ENCODE measurements around the gene HCRTR1. TPM values are rescaled to one million over a fixed set of nuclear protein-coding genes. Genes with fewer than 3 reads are reported as not detected.

Gene HCRTR1
- total and polyA plus RNA-seq, 10 of the 15 experiments (the other 5 are each of a cell fraction or from before 2014, with no cell fraction given): not detected

DNA sequence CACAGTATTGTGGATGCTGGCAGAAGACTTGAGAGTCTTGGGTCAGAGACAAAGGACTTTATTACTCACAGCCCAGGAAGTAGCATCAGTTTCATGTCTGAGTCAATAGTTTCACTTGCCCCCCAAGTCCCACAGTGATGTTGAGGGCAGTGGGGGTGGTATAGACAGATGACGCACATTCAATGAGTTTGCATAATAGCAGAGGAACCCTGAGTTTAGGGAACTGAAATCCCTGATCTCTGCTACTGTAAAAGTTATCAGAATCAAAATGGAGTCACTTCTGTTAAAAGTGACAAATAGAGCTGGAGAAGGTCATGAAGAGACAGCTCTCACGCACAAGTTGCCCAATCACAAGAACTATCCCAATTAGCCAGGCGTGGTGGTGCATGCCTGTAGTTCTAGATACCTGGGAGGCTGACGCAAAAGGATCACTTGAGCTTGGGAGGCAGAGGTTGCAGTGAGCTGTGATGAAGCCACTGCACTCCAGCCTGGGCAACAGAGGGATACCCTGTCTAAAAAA, 11.5 kb upstream of the HCRTR1 start (continued):
- peak; percentile 100 for TF ChIP-seq ZNF592 (IDR thresholded peaks at IDR 0.05)
- TF ChIP-seq, protein P1, sequence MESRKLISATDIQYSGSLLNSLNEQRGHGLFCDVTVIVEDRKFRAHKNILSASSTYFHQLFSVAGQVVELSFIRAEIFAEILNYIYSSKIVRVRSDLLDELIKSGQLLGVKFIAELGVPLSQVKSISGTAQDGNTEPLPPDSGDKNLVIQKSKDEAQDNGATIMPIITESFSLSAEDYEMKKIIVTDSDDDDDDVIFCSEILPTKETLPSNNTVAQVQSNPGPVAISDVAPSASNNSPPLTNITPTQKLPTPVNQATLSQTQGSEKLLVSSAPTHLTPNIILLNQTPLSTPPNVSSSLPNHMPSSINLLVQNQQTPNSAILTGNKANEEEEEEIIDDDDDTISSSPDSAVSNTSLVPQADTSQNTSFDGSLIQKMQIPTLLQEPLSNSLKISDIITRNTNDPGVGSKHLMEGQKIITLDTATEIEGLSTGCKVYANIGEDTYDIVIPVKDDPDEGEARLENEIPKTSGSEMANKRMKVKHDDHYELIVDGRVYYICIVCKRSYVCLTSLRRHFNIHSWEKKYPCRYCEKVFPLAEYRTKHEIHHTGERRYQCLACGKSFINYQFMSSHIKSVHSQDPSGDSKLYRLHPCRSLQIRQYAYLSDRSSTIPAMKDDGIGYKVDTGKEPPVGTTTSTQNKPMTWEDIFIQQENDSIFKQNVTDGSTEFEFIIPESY (IDR thresholded peaks at IDR 0.05): no peak
- peak; percentile 20; the same call in 1 of the 2 replicates for TF ChIP-seq RAD51 (IDR thresholded peaks at IDR 0.05)
- TF ChIP-seq, protein P2, sequence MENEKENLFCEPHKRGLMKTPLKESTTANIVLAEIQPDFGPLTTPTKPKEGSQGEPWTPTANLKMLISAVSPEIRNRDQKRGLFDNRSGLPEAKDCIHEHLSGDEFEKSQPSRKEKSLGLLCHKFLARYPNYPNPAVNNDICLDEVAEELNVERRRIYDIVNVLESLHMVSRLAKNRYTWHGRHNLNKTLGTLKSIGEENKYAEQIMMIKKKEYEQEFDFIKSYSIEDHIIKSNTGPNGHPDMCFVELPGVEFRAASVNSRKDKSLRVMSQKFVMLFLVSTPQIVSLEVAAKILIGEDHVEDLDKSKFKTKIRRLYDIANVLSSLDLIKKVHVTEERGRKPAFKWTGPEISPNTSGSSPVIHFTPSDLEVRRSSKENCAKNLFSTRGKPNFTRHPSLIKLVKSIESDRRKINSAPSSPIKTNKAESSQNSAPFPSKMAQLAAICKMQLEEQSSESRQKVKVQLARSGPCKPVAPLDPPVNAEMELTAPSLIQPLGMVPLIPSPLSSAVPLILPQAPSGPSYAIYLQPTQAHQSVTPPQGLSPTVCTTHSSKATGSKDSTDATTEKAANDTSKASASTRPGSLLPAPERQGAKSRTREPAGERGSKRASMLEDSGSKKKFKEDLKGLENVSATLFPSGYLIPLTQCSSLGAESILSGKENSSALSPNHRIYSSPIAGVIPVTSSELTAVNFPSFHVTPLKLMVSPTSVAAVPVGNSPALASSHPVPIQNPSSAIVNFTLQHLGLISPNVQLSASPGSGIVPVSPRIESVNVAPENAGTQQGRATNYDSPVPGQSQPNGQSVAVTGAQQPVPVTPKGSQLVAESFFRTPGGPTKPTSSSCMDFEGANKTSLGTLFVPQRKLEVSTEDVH (IDR thresholded peaks at IDR 0.05; ENCODE audit: low read depth, partially characterized antibody): peak; percentile 60
- no peak for TF ChIP-seq ZNF24 (IDR thresholded peaks at IDR 0.05)
- peak; percentile 92 to 98 for TF ChIP-seq EP300 (IDR thresholded peaks at IDR 0.05; ENCODE audit: borderline replicate concordance in 1 of 2, control insufficient read depth in 1 of 2, low read depth in 2 of 2, low read length in 2 of 2)
- TF ChIP-seq TAF1 (IDR thresholded peaks at IDR 0.05; ENCODE audit: borderline replicate concordance, low read depth, low read length): no peak
- peak; percentile 73 for TF ChIP-seq BMI1 (IDR thresholded peaks at IDR 0.05; ENCODE audit: borderline replicate concordance)
- no peak for TF ChIP-seq ASH2L (IDR thresholded peaks at IDR 0.05; ENCODE audit: borderline replicate concordance, low read depth)
- TF ChIP-seq JUNB (IDR thresholded peaks at IDR 0.05): peak; percentile 97
- TF ChIP-seq BACH1 (IDR thresholded peaks at IDR 0.05; ENCODE audit: borderline replicate concordance): peak; percentile 92; the same call in 1 of the 2 replicates
- TF ChIP-seq YY1 (IDR thresholded peaks at IDR 0.05; ENCODE audit: low read depth, low read length): peak; percentile 87
- 0 out of 2 replicates have a peak, but pooled peaks have one; percentile 27 for TF ChIP-seq TARDBP (IDR thresholded peaks at IDR 0.05; ENCODE audit: borderline replicate concordance)
- TF ChIP-seq SUZ12 (IDR thresholded peaks at IDR 0.05; ENCODE audit: unreplicated experiment): no peak
- TF ChIP-seq POLR2A (IDR thresholded peaks at IDR 0.05; ENCODE audit: low read depth, low read length): no peak
- TF ChIP-seq MAX (IDR thresholded peaks at IDR 0.05; ENCODE audit: low read depth, low read length): no peak
